ENCODE data around the gene CTSW.

DNA sequence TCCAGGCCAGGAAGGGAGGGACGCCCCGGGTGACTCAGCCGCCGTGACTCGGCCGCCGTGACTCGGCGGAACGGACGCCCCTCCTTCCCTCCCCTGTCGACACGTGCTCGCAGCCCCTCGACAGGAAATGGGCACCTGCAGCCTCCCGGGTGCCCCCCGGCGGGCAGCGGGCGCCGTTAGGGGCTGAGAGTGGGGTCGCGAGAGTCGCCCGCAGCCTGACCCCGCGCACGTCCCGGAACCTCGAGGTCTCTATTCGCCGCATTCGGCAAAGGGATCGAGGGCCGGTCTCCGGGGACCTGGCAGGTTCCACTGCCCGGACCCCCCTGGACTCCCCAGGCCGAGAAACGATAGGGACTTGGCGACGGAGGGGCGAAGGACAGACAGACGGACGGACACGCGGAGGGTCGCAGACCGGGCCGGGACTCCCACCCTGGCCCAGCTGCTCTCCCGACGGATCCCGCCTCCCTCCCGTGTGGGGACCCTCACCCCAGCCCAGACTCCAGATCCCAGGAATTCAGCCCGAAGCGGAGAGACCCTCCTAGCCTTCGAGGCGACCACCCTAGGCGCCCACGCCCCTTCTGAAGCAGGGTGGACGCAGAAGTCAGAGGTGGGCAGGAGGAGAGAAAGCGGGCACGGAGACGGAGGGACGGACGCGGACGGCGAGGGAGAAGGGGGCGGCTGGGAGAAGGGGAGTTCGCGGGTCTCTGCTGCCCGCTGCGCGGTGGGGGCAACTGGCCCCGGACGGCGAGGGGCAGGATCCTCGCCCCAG, 19.9 kb downstream of the CTSW start:
- no peak for TF ChIP-seq EZH2phosphoT487 (conservative IDR thresholded peaks at IDR 0.05; ENCODE audit: low read length)
- TF ChIP-seq, protein P1, sequence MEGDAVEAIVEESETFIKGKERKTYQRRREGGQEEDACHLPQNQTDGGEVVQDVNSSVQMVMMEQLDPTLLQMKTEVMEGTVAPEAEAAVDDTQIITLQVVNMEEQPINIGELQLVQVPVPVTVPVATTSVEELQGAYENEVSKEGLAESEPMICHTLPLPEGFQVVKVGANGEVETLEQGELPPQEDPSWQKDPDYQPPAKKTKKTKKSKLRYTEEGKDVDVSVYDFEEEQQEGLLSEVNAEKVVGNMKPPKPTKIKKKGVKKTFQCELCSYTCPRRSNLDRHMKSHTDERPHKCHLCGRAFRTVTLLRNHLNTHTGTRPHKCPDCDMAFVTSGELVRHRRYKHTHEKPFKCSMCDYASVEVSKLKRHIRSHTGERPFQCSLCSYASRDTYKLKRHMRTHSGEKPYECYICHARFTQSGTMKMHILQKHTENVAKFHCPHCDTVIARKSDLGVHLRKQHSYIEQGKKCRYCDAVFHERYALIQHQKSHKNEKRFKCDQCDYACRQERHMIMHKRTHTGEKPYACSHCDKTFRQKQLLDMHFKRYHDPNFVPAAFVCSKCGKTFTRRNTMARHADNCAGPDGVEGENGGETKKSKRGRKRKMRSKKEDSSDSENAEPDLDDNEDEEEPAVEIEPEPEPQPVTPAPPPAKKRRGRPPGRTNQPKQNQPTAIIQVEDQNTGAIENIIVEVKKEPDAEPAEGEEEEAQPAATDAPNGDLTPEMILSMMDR (IDR thresholded peaks at IDR 0.05; ENCODE audit: insufficient read depth, low read length, poor library complexity, severe bottlenecking) = no peak

Data from SU-DHL-6 (cell line).